Measurements from ENCODE around the gene DUOXA2.
A peak's percentile ranks its signal among the peaks of the same experiment; 100 is the strongest.

DUOXA2 gene

GRCh38 chr15:45161666-45162065 lies 47.5 kb downstream of the DUOXA2 start:
- 0 out of 2 replicates have a peak, but pooled peaks cover 2% of the 10 kb centered on the region for H3K4me1 ChIP-seq (ENCODE audit: control insufficient read depth, insufficient read depth, low read length)
- no peak overlapping the region for H3K4me3 ChIP-seq (ENCODE audit: low read depth, low read length)
- H3K36me3 ChIP-seq (ENCODE audit: control insufficient read depth in 2 of 2, insufficient read depth in 1 of 2, low read length in 2 of 2), result no peaks in the 10 kb centered on the region
- CTCF ChIA-PET, result interaction anchor here (0.7 to 4.4 kb wide), 7 partner anchors 10 to 447 kb away, joined by 3 to 23 read pairs (median 3); no protein-coding TSS in a partner anchor
- POLR2A ChIA-PET, result interaction anchor here (0.6 kb wide), 1 partner anchor 9 kb away, joined by 12 read pairs; no protein-coding TSS in a partner anchor
- TF ChIP-seq ZNF791 (tag by site-specific recombination; IDR thresholded peaks at IDR 0.05) (no peak), ZNF514 (tag by site-specific recombination; IDR thresholded peaks at IDR 0.05) (no peak), BCL11B (tag by site-specific recombination; IDR thresholded peaks at IDR 0.05; ENCODE audit: low read depth) (no peak), ZNF416 (tag by site-specific recombination; IDR thresholded peaks at IDR 0.05) (no peak), ZNF169 (tag by site-specific recombination; IDR thresholded peaks at IDR 0.05) (no peak), SCRT2 (tag by site-specific recombination; IDR thresholded peaks at IDR 0.05) (no peak), ZXDB (tag by site-specific recombination; IDR thresholded peaks at IDR 0.05) (no peak), ZNF677 (tag by site-specific recombination; IDR thresholded peaks at IDR 0.05) (no peak), ZNF610 (tag by site-specific recombination; IDR thresholded peaks at IDR 0.05; ENCODE audit: borderline replicate concordance) (no peak), TRIM28 (IDR thresholded peaks at IDR 0.05; ENCODE audit: borderline replicate concordance, low read length) (no peak), OSR2 (tag by site-specific recombination; IDR thresholded peaks at IDR 0.05) (no peak), ZNF211 (tag by site-specific recombination; IDR thresholded peaks at IDR 0.05; ENCODE audit: low read depth) (no peak), KLF10 (tag by site-specific recombination; IDR thresholded peaks at IDR 0.05) (no peak), ZNF747 (tag by site-specific recombination; IDR thresholded peaks at IDR 0.05) (no peak), ZNF202 (tag by site-specific recombination; IDR thresholded peaks at IDR 0.05; ENCODE audit: borderline replicate concordance) (no peak), ZEB2 (tag by site-specific recombination; IDR thresholded peaks at IDR 0.05) (no peak)
- no peak overlapping the region for H3K27ac ChIP-seq (ENCODE audit: extremely low read depth, low read depth, low read length)
- no peaks in the 10 kb centered on the region for H3K9me3 ChIP-seq (ENCODE audit: control insufficient read depth, insufficient read depth, low read depth, low read length)

- Histone ChIP-seq H3K9me3 (ENCODE audit: control insufficient read depth, insufficient read depth, low read depth, low read length) (no peaks in the 10 kb centered on the region), H3K27ac (ENCODE audit: extremely low read depth, low read depth, low read length) (no peak overlapping the region), H3K4me3 (ENCODE audit: low read depth, low read length) (no peak overlapping the region), H3K4me1 (ENCODE audit: control insufficient read depth, insufficient read depth, low read length) (0 out of 2 replicates have a peak, but pooled peaks cover 2% of the 10 kb centered on the region), H3K36me3 (ENCODE audit: control insufficient read depth in 2 of 2, insufficient read depth in 1 of 2, low read length in 2 of 2) (no peaks in the 10 kb centered on the region)
- POLR2A ChIA-PET, result interaction anchor here (0.5 to 1.6 kb wide), 5 partner anchors 37 to 239 kb away, joined by 3 to 8 read pairs (median 6); a partner anchor contains a TSS
- CTCF ChIA-PET, result interaction anchor here (0.5 to 4.4 kb wide), 34 partner anchors 8 to 1220 kb away, joined by 3 to 60 read pairs (median 4); a partner anchor contains a TSS
- TF ChIP-seq ZBTB20 (tag by site-specific recombination; IDR thresholded peaks at IDR 0.05), result no peak
- TF ChIP-seq ZNF600 (tag by site-specific recombination; IDR thresholded peaks at IDR 0.05), result peak; percentile 35; the same call in 1 of the 2 replicates
- TF ChIP-seq IKZF3 (tag by site-specific recombination; IDR thresholded peaks at IDR 0.05), result peak; percentile 55
- no peak for TF ChIP-seq KLF8 (tag by site-specific recombination; IDR thresholded peaks at IDR 0.05)
- TF ChIP-seq, protein P1, sequence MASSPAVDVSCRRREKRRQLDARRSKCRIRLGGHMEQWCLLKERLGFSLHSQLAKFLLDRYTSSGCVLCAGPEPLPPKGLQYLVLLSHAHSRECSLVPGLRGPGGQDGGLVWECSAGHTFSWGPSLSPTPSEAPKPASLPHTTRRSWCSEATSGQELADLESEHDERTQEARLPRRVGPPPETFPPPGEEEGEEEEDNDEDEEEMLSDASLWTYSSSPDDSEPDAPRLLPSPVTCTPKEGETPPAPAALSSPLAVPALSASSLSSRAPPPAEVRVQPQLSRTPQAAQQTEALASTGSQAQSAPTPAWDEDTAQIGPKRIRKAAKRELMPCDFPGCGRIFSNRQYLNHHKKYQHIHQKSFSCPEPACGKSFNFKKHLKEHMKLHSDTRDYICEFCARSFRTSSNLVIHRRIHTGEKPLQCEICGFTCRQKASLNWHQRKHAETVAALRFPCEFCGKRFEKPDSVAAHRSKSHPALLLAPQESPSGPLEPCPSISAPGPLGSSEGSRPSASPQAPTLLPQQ (tag by site-specific recombination; IDR thresholded peaks at IDR 0.05), result no peak
- no peak for TF ChIP-seq ZNF423 (tag by site-specific recombination; IDR thresholded peaks at IDR 0.05)
- no peak for TF ChIP-seq SCRT2 (tag by site-specific recombination; IDR thresholded peaks at IDR 0.05)
- TF ChIP-seq ZBTB48 (tag by site-specific recombination; IDR thresholded peaks at IDR 0.05), result peak; percentile 72; the same call in 1 of the 2 replicates
- TF ChIP-seq MZF1 (tag by site-specific recombination; IDR thresholded peaks at IDR 0.05; ENCODE audit: borderline replicate concordance), result no peak
- TF ChIP-seq ZNF654 (tag by site-specific recombination; IDR thresholded peaks at IDR 0.05; ENCODE audit: low read depth), result peak; percentile 87
- no peak for TF ChIP-seq ZNF157 (tag by site-specific recombination; IDR thresholded peaks at IDR 0.05)
- TF ChIP-seq KLF10 (tag by site-specific recombination; IDR thresholded peaks at IDR 0.05), result no peak
- no peak for TF ChIP-seq ZNF214 (tag by site-specific recombination; IDR thresholded peaks at IDR 0.05; ENCODE audit: borderline replicate concordance)
- 0 out of 2 replicates have a peak, but pooled peaks have one; percentile 24 for TF ChIP-seq SP7 (tag by site-specific recombination; IDR thresholded peaks at IDR 0.05)
- TF ChIP-seq ZNF843 (tag by site-specific recombination; IDR thresholded peaks at IDR 0.05), result no peak
- no peak for TF ChIP-seq OSR2 (tag by site-specific recombination; IDR thresholded peaks at IDR 0.05)
- 0 out of 2 replicates have a peak, but pooled peaks have one; percentile 4 for TF ChIP-seq EGR2 (tag by site-specific recombination; IDR thresholded peaks at IDR 0.05; ENCODE audit: low read depth)
- TF ChIP-seq ZNF266 (tag by site-specific recombination; IDR thresholded peaks at IDR 0.05; ENCODE audit: low read depth), result no peak
- TF ChIP-seq ZNF488 (tag by site-specific recombination; IDR thresholded peaks at IDR 0.05), result no peak
- TF ChIP-seq CTCF (tag by site-specific recombination; IDR thresholded peaks at IDR 0.05), result peak; percentile 95
Measured at GRCh38 chr15:45162771-45163507, 48.8 kb downstream of the DUOXA2 start.

Data from HEK293 (cell line).